Lower lobe of right lung (tissue), 2 donors: ENCODE data around the gene TRIB2. TPM values are rescaled to one million over a fixed set of nuclear protein-coding genes. Genes with fewer than 3 reads are reported as not detected.

Experiments
- ATAC-seq, 2 donors: fragments of 200-7000 bp; cut with Tn5 transposase; one replicate each; pipeline ENCODE4 v1.9.1; 2020 to 2022; ENCODE audit warnings: mild to moderate bottlenecking in 2 of 2, moderate library complexity in 2 of 2
- DNase-seq: peaks from one replicate; pipeline ENCODE4 v3.0.0-alpha.2; 2020
- H3K27ac ChIP-seq: fragments of 200-600 bp; one replicate; pipeline ENCODE4 v1.8.0; 2022
- H3K27me3 ChIP-seq: fragments of 200-600 bp; one replicate; pipeline ENCODE4 v1.8.0; 2022; ENCODE audit warnings: low read depth
- H3K36me3 ChIP-seq: fragments of 200-600 bp; one replicate; pipeline ENCODE4 v1.8.0; 2022; ENCODE audit warnings: mild to moderate bottlenecking
- H3K4me1 ChIP-seq: fragments of 200-600 bp; one replicate; pipeline ENCODE4 v1.8.0; 2022
- H3K4me3 ChIP-seq: fragments of 200-600 bp; one replicate; pipeline ENCODE4 v1.8.0; 2022; ENCODE audit warnings: mild to moderate bottlenecking
- H3K9me3 ChIP-seq: fragments of 200-600 bp; one replicate; pipeline ENCODE4 v1.8.0; 2022
- intact Hi-C: fragments of 100-400 bp; cut with DNase I; formaldehyde crosslinking; loops from one replicate; pipeline ENCODE4 v1.11.0; 2022
- total RNA-seq: library from RNA; stranded (reverse); fragmentation: NEBNext Ultra II Directional; extraction: Animal tissue kit (Norgen Biotek cat#: 25700); gene quantifications from one replicate; pipeline ENCODE4 v1.2.1, GENCODE V29; 2021
- TF ChIP-seq, protein P1 (sequence below): fragments of 200-600 bp; IDR thresholded peaks from one replicate; pipeline ENCODE4 v1.8.0; 2022; ENCODE audit warnings: antibody characterized with exemption, mild to moderate bottlenecking
- donor health status: DM: no; HTN: yes; CAD: no; lungs with severe emphysema.

Gene TRIB2
- total RNA-seq, 1 donor from 2014 or later = 35.1 TPM

- intact Hi-C loops = no loop called here
- H3K9me3 ChIP-seq = no peaks in the 10 kb centered on the region
- H3K27me3 ChIP-seq = no peaks in the 10 kb centered on the region
- H3K4me1 ChIP-seq = peaks cover 11% of the 10 kb centered on the region
- H3K4me3 ChIP-seq = no peak overlapping the region
- no peaks in the 10 kb centered on the region for H3K36me3 ChIP-seq
- ATAC-seq = no peak
- H3K27ac ChIP-seq = no peak overlapping the region
- no peak for DNase-seq
- TF ChIP-seq, protein P1, sequence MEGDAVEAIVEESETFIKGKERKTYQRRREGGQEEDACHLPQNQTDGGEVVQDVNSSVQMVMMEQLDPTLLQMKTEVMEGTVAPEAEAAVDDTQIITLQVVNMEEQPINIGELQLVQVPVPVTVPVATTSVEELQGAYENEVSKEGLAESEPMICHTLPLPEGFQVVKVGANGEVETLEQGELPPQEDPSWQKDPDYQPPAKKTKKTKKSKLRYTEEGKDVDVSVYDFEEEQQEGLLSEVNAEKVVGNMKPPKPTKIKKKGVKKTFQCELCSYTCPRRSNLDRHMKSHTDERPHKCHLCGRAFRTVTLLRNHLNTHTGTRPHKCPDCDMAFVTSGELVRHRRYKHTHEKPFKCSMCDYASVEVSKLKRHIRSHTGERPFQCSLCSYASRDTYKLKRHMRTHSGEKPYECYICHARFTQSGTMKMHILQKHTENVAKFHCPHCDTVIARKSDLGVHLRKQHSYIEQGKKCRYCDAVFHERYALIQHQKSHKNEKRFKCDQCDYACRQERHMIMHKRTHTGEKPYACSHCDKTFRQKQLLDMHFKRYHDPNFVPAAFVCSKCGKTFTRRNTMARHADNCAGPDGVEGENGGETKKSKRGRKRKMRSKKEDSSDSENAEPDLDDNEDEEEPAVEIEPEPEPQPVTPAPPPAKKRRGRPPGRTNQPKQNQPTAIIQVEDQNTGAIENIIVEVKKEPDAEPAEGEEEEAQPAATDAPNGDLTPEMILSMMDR = no peak
These were observed 29.9 kb upstream of the TRIB2 start for GRCh38 chr2:12686708-12687283.

DNA sequence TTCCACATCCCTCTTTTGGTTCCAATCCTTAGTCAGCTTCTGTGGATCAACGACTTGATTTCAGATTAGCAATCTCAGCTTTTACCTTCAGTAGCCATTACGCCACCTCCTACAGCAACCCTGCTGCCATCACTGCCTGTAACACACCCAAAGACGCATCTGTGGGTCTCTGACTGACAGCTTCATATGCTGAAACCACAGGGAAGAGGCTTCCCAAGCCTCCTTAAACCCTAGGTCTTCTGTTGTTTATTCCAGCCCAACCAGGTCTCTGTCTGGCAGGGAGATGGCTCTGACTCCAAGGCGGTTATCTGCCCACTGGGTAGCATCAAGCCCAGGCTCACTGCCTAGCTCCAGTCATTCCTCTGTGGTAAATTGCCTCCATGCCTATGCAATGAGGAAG lies 28.6 kb upstream of the TRIB2 start:
- no peaks in the 10 kb centered on the region for H3K36me3 ChIP-seq
- no peaks in the 10 kb centered on the region for H3K27me3 ChIP-seq
- TF ChIP-seq, protein P1 = no peak
- no peaks in the 10 kb centered on the region for H3K9me3 ChIP-seq
- ATAC-seq (no peak), DNase-seq (no peak)
- intact Hi-C loops = no loop called here
- H3K27ac ChIP-seq = no peak overlapping the region
- H3K4me1 ChIP-seq = peaks cover 11% of the 10 kb centered on the region
- no peak overlapping the region for H3K4me3 ChIP-seq

GRCh38 chr2:12688893-12689292 lies 27.8 kb upstream of the TRIB2 start:
- DNase-seq (no peak), ATAC-seq (no peak)
- Histone ChIP-seq H3K36me3 (no peaks in the 10 kb centered on the region), H3K27ac (no peak overlapping the region), H3K4me1 (peaks cover 10% of the 10 kb centered on the region), H3K4me3 (no peak overlapping the region), H3K9me3 (no peaks in the 10 kb centered on the region), H3K27me3 (no peaks in the 10 kb centered on the region)
- intact Hi-C loops = no loop called here
- TF ChIP-seq, protein P1 = no peak

DNA sequence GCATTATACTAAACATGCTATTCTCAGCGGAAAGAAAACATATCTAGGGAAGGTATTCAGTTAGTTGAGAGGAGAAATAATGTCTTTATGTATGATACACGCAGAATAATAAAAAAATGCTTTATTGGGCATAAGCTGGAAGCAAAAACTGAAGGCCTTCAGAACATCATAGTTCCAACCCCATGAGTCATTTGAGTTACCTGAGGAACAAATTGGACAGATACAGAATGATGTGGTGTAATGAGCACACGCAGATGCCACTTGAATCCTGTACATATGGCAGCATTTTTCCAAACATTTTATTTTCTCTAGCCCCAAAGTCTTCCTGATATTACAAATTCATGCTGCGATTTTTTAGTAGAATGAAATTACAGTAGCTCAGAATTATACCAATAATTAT lies 23.2 kb upstream of the TRIB2 start:
- H3K27me3 ChIP-seq = no peaks in the 10 kb centered on the region
- no peak for DNase-seq
- no peak overlapping the region for H3K4me3 ChIP-seq
- H3K36me3 ChIP-seq = no peaks in the 10 kb centered on the region
- intact Hi-C loops = no loop called here
- TF ChIP-seq, protein P1 = no peak
- no peak for ATAC-seq
- H3K9me3 ChIP-seq = no peaks in the 10 kb centered on the region
- no peak overlapping the region for H3K27ac ChIP-seq
- H3K4me1 ChIP-seq = no peaks in the 10 kb centered on the region

GRCh38 chr2:12694990-12695774 lies 21.6 kb upstream of the TRIB2 start:
- ATAC-seq (no peak), DNase-seq (no peak)
- Histone ChIP-seq H3K4me3 (no peak overlapping the region), H3K27ac (no peak overlapping the region), H3K36me3 (no peaks in the 10 kb centered on the region), H3K9me3 (no peaks in the 10 kb centered on the region), H3K4me1 (no peaks in the 10 kb centered on the region), H3K27me3 (no peaks in the 10 kb centered on the region)
- TF ChIP-seq, protein P1 = no peak
- intact Hi-C loops = no loop called here
